Muscle of leg (tissue), 11 donors: ENCODE data around the gene DIS3L2. TPM values are rescaled to one million over a fixed set of nuclear protein-coding genes. Genes with fewer than 3 reads are reported as not detected.

Experiments
- DNase-seq: peaks from one replicate; pipeline ENCODE4 v3.0.0; 2013
- H3K27ac ChIP-seq: one replicate; pipeline ENCODE4 v1.5.1; 2013; ENCODE audit warnings: mild to moderate bottlenecking, low read length, control low read depth
- H3K27me3 ChIP-seq: one replicate; pipeline ENCODE4 v1.6.1; 2013; ENCODE audit warnings: low read length; ENCODE audit not compliant: control insufficient read depth, insufficient read depth
- H3K36me3 ChIP-seq: one replicate; pipeline ENCODE4 v1.6.1; 2013; ENCODE audit warnings: low read length; ENCODE audit not compliant: control insufficient read depth, insufficient read depth
- H3K4me1 ChIP-seq: one replicate; pipeline ENCODE4 v1.6.1; 2013; ENCODE audit warnings: low read length; ENCODE audit not compliant: control insufficient read depth, insufficient read depth
- H3K4me3 ChIP-seq: one replicate; pipeline ENCODE4 v1.5.1; 2013; ENCODE audit warnings: low read length, control low read depth
- H3K9me3 ChIP-seq: replicated peaks from 2 replicates; pipeline ENCODE4 v1.6.1; 2013; ENCODE audit warnings: low read depth, low read length; ENCODE audit not compliant: control insufficient read depth
- WGBS: methylation state at CpG from one replicate; pipeline ENCODE4 v1.1.5; 2013; ENCODE audit warnings: missing lambda C conversion rate; ENCODE audit not compliant: insufficient coverage; 5-methylcytosine and 5-hydroxymethylcytosine counted together
- polyA plus RNA-seq, 8 donors: library from polyadenylated mRNA; unstranded; fragments of 120-200 nt; gene quantifications; one replicate each; pipeline versions ENCODE4 v1.2.1 to v1.2.3, GENCODE V29; 2013; ENCODE audit warnings: inconsistent platforms in 1 of 8, low replicate concordance in 1 of 8; ENCODE audit not compliant: insufficient read length in 8 of 8, insufficient read depth in 1 of 8
- total RNA-seq: library from RNA; stranded (reverse); fragments of 120-200 nt; gene quantifications from one replicate; pipeline ENCODE4 v1.2.4, GENCODE V29; 2013

Gene DIS3L2
- total and polyA plus RNA-seq, 9 donors, result 19.3 to 29.8 (median 24.3) TPM

DNA sequence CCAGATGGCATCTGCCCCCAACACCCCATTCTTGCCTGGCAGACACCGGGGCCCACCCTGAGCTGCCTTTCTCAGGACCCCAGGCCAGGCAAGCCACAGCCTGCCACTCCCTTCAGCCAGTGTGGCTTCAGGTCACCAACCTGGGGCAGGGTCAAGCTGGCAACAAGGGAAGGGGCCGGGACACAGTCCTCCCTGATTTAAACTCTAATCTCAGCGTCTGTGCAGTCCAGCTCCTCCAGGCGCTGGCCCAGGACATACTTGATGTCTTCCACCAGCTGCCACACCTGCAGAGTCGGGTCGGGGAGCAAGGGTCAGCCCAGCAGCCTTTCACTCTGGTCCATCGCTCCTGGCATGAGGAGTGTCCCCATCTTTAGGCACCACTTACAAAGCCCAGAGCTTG, 388.0 kb downstream of the DIS3L2 start:
- H3K27me3 ChIP-seq, result peaks cover 61% of the 10 kb centered on the region
- no peak overlapping the region for H3K27ac ChIP-seq
- no peaks in the 10 kb centered on the region for H3K36me3 ChIP-seq
- 77% methylated on average over 4 of the region's 7 CpGs for WGBS
- H3K4me1 ChIP-seq, result peaks cover 10% of the 10 kb centered on the region
- H3K9me3 ChIP-seq, result no peaks in the 10 kb centered on the region
- H3K4me3 ChIP-seq, result no peak overlapping the region
- DNase-seq, result no peak

DNA sequence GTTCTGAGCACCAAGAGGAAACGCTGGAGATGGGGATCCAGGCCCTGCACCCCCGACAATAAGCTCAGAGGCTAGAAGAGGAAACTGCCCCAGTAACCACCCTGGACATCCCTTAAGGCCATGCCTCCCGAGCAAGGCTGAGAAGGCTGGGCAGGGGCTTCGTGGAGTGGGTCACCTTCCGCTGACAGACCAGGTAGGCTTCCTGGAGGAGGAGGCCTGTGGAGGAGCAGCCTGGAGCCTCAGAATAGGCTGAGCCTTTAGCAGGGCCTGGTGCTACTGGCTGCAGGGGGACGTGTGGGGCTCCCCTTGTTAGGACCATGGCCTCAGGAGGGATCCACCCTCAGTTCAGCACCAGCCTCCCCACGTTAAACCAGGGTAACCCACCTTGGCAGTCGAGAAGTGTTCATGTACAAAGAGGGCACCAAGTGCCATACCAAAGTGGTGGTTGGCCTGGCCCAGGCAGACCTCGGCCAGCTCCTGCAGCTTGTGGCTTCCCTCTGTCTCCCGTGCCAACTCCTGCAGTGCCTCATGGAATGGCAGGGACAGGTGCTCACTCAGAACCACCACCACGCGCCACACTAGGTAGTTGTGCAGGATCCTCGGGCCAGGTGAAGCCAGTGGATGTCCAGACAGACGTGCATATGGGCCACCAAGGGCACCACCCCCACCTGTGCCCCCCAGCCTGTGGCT, 388.6 kb downstream of the DIS3L2 start:
- WGBS, result 65% methylated on average over 9 of the region's 14 CpGs
- Histone ChIP-seq H3K9me3 (no peaks in the 10 kb centered on the region), H3K36me3 (no peaks in the 10 kb centered on the region), H3K4me3 (no peak overlapping the region), H3K27ac (no peak overlapping the region), H3K4me1 (peaks cover 10% of the 10 kb centered on the region), H3K27me3 (peaks cover 65% of the 10 kb centered on the region)
- DNase-seq, result peak; percentile 32

DNA sequence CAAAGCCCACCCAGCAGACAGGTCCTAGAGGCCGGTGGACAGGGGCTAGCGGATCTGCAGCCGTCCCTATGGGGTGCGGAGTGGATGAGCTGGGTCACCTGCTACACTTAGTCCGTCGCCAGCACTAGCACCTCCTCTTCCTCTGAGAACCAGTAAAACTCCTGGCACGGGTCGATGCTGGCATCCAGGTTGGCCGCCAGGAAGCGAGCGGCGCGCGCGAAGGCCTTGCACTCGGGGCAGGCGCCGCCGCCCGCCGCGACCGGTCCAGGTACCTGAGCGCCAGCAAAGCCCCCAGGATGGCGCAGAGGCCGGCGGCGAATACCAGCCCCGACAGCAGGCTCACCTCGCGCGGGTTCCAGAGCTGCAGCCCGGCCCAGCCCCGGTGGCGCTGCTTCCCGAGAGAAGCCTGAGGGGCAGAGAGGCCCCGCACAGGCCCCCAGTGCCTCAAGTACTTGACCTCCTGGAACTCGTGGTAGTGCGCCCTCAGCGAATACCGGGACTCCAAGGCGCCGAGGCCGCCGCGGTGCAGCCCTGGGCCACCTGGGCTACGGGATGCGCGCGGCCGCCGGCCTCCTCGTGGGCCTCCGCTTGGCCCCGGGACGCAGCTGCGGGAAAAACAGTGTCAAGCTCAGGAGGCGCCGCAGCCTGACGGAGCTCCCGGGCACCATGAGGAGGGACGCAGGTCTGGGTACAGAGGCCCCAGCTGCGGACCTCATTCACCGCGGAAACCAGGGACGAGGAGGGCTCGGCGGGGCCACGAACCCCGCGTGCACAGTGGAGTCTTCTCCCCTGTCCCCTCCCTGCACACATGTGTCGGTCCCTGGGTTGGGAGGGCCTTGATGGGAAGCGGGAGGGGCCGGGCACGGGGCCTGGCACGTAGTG, 389.5 kb downstream of the DIS3L2 start:
- Histone ChIP-seq H3K27ac (no peak overlapping the region), H3K4me3 (no peak overlapping the region), H3K4me1 (peaks cover 10% of the 10 kb centered on the region), H3K27me3 (peaks cover 65% of the 10 kb centered on the region), H3K9me3 (no peaks in the 10 kb centered on the region), H3K36me3 (no peaks in the 10 kb centered on the region)
- 7% methylated on average over 70 of the region's 76 CpGs for WGBS
- no peak for DNase-seq

DNA sequence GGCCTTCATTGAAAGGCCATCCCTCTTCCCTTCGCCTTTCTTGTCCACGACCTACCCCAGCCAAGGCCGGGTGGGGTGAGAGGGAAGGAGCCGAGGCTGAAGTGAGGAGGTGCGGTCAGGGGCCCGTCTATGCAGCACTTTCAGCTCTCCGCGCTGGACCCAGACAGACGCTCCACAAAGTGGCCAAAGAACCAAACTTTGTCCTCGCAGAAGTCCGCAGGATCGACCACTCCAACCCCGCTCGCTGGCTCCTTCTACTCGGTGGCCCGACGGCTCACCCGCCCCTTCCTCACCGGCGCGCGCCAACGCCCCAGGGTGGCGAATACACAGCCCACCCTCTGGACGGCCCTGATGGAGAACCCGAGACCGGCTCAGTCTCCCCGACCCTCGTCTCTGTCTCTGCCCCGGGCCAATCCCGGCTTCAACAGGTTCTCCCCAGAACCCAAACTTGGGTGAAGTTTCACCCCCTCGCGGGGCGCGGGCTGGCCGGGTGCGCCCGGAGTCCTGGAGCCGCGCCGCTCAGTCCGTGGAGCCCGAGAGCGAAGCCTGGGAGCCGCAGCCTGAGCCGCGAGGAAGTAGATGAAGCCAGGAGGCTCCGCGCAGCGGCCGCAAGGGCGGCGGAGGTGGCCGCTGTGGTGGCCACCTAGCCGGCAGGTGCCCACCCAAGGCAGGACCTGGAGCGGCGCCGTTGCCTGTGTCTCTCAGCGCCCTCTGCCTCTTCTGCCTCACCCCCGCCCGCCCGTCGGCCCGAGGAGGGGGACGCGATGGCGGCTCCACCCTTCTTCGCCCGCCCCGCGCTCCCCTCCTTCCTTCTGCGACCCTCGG, 390.4 kb downstream of the DIS3L2 start:
- H3K27me3 ChIP-seq, result peaks cover 65% of the 10 kb centered on the region
- 8% methylated on average over 70 of the region's 73 CpGs for WGBS
- H3K36me3 ChIP-seq, result no peaks in the 10 kb centered on the region
- no peaks in the 10 kb centered on the region for H3K9me3 ChIP-seq
- H3K4me3 ChIP-seq, result no peak overlapping the region
- H3K4me1 ChIP-seq, result peaks cover 10% of the 10 kb centered on the region
- no peak overlapping the region for H3K27ac ChIP-seq
- DNase-seq, result no peak

DNA sequence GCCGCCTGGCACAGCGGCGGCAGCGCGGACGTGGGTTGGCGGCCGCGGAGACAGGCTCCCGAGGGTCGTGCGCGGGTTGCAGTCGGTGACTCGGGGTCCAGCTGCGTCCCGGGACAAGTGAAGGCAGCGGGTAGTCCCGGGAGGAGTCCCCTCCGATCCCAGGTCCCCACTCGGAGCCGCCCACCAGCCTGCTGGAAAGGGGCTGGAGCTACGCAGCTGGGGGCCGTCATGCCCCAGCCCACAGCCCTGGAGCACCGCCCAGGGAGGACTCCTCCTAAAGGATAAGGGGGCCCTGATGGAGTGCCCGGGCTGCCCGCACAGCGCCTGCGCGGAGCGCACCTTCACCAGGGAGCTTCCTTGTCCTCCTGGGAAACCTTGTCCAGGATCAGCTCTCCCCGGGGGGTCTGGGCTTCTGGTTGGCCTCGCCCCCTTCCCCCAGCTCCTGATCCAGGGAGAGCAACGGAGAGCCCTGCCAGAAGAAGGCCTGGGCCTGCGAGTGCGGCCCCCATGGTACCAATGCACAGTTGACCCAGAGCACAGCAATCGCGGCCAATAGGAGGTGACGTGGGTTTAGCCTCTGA, 391.1 kb downstream of the DIS3L2 start:
- no peak overlapping the region for H3K27ac ChIP-seq
- H3K27me3 ChIP-seq, result peaks cover 65% of the 10 kb centered on the region
- H3K36me3 ChIP-seq, result no peaks in the 10 kb centered on the region
- DNase-seq, result no peak
- H3K9me3 ChIP-seq, result no peaks in the 10 kb centered on the region
- no peak overlapping the region for H3K4me3 ChIP-seq
- WGBS, result 22% methylated on average over 34 of the region's 39 CpGs
- H3K4me1 ChIP-seq, result peaks cover 10% of the 10 kb centered on the region

DNA sequence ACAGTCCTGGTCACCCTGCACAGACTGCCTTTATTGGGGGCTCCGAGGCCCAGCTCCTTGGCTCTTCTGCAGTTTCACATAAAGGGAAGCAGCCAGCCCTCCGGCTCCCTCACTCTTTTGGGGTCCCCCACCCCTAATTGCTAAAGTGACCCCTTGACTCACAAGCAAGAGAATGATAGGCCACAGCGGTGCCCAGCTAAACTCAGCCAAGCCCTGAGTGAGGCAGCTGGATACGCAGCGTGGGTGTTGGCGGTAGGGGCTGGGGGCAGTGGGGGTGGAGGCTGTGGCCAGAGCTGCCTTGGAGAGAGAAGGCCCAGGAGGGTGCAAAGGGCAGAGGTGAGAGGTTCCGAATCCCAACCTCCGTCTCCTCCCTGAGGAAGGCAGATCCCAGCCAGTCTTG, 391.6 kb downstream of the DIS3L2 start:
- Histone ChIP-seq H3K36me3 (no peaks in the 10 kb centered on the region), H3K27me3 (peaks cover 65% of the 10 kb centered on the region), H3K27ac (no peak overlapping the region), H3K4me1 (peaks cover 10% of the 10 kb centered on the region), H3K4me3 (no peak overlapping the region), H3K9me3 (no peaks in the 10 kb centered on the region)
- DNase-seq, result no peak
- WGBS, result 79% methylated on average over 6 of the region's 8 CpGs

DNA sequence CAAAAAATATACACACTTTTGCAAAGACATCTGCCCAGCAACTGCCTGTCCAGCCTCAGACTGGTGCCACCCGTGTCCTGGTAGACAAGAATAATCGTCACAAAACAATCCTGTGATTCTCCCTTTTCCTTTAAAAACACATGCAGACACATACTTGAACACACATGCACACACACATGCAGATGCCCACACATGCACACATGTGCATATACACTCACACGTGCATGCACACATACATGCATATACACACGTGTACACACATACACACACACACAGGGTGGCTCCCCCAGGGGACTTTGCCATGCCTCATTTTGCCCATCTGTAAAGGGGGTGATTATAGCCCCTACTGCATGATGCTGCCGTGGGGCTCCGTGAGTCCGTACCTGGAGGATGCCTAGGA, 392.1 kb downstream of the DIS3L2 start:
- 78% methylated on average over 7 of the region's 7 CpGs for WGBS
- Histone ChIP-seq H3K4me3 (no peak overlapping the region), H3K27ac (no peak overlapping the region), H3K9me3 (no peaks in the 10 kb centered on the region), H3K27me3 (peaks cover 62% of the 10 kb centered on the region), H3K36me3 (no peaks in the 10 kb centered on the region), H3K4me1 (peaks cover 10% of the 10 kb centered on the region)
- DNase-seq, result no peak

DNA sequence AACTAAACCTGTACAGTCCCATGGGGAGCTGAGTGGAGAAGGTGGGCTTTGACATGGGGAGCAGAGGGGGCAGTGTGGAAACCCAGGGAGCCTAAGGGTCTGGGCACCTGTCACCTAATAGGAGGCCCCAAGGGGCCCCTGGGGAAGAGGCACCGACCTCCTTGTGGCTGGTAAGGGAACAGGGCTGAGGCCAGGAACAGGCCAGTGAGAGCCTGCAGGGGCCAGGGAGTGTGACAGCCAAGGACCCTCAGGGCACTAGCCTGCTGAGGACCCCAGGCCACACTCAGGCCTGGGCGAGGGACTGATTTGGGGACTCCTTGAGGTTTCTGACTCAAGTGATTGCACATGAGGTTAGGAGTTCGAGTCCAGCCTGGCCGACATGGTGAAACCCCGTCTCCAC, 392.6 kb downstream of the DIS3L2 start:
- no peak for DNase-seq
- no peaks in the 10 kb centered on the region for H3K36me3 ChIP-seq
- no peak overlapping the region for H3K27ac ChIP-seq
- H3K4me3 ChIP-seq, result no peak overlapping the region
- peaks cover 10% of the 10 kb centered on the region for H3K4me1 ChIP-seq
- H3K27me3 ChIP-seq, result peaks cover 59% of the 10 kb centered on the region
- H3K9me3 ChIP-seq, result no peaks in the 10 kb centered on the region
- WGBS, result 100% methylated on average over 2 of the region's 5 CpGs

DNA sequence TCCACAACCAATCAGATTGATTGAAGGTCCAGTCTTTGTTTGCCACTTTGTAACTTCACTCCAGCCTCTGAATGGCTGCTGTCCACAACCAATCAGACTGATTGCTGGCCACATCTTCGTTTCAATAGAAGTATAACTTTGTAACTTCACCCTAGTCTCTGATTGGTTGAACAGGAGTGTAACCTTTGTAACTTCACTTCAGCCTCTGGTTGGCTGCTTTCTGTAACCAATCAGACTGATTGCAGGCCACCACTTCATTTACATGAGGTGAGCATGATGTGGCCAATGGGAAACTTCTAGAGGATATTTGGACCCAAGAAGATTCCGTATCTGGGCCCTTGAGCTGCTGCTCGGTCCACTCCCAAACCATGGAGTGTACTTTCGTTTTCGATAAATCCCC, 400.1 kb downstream of the DIS3L2 start:
- H3K27me3 ChIP-seq, result no peaks in the 10 kb centered on the region

More for the DNA sequence above, 400.1 kb downstream of the DIS3L2 start:
- WGBS, result 98% methylated on average over 4 of the region's 5 CpGs
- no peak overlapping the region for H3K4me3 ChIP-seq
- H3K4me1 ChIP-seq, result peaks cover 6% of the 10 kb centered on the region
- DNase-seq, result no peak
- H3K9me3 ChIP-seq, result no peaks in the 10 kb centered on the region
- H3K36me3 ChIP-seq, result no peaks in the 10 kb centered on the region
- no peak overlapping the region for H3K27ac ChIP-seq
